Activated T-helper 17 cell treated with anti-CD3 and anti-CD28 coated beads, Interleukin-2, amount 50 U/mL, for 72 hours (primary cell): ENCODE measurements around the gene CNN2. TPM values are rescaled to one million over a fixed set of nuclear protein-coding genes. Genes with fewer than 3 reads are reported as not detected.

Experiments
- ATAC-seq: fragments of 150-1000 bp; cut with Tn5 transposase; replicated peaks from 2 replicates; pipeline ENCODE4 v1.10.0; 2021; ENCODE audit warnings: mild to moderate bottlenecking, moderate library complexity
- H3K27ac Mint-ChIP-seq: one replicate; pipeline ENCODE4 v1.8.0; 2022; ENCODE audit warnings: mixed read lengths
- H3K27me3 Mint-ChIP-seq: one replicate; pipeline ENCODE4 v1.8.0; 2022; ENCODE audit warnings: mixed read lengths
- H3K36me3 Mint-ChIP-seq: one replicate; pipeline ENCODE4 v1.8.0; 2022; ENCODE audit warnings: low read depth, mild to moderate bottlenecking, mixed read lengths
- H3K4me1 Mint-ChIP-seq: one replicate; pipeline ENCODE4 v1.8.0; 2022; ENCODE audit warnings: mixed read lengths
- H3K4me3 Mint-ChIP-seq: one replicate; pipeline ENCODE4 v1.8.0; 2022; ENCODE audit warnings: mild to moderate bottlenecking, mixed read lengths
- H3K9me3 Mint-ChIP-seq: one replicate; pipeline ENCODE4 v1.8.0; 2022; ENCODE audit warnings: mixed read lengths
- total RNA-seq, 2 donors: library from RNA; stranded (reverse); gene quantifications; one replicate each; pipeline ENCODE4 v1.2.3, GENCODE V29; 2022

Gene CNN2
- total RNA-seq, 2 donors from 2014 or later = 152 to 246 TPM

DNA sequence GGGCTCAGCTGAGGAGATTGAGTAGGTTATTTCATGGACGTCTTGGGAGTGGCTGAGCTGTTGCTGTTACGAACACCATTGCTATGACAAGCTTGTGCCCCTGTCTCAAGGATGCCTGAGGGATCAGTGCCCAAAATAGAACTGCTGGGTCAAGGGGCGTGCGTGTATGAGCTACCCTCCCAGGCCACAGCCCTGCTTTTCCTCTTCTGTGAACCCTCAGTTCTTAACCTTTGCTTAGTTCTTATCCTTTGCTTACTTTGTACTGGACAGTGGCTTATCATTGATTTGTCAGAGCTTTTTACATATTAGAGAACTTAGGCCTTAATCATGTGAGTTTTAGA, 49.6 kb downstream of the CNN2 start:
- Mint-ChIP-seq H3K4me1 (peaks cover 14% of the 10 kb centered on the region), H3K9me3 (no peaks in the 10 kb centered on the region), H3K27me3 (no peaks in the 10 kb centered on the region), H3K27ac (peak overlapping the region; percentile 75), H3K36me3 (peaks cover 91% of the 10 kb centered on the region), H3K4me3 (peak overlapping the region; percentile 79)
- ATAC-seq = no peak

DNA sequence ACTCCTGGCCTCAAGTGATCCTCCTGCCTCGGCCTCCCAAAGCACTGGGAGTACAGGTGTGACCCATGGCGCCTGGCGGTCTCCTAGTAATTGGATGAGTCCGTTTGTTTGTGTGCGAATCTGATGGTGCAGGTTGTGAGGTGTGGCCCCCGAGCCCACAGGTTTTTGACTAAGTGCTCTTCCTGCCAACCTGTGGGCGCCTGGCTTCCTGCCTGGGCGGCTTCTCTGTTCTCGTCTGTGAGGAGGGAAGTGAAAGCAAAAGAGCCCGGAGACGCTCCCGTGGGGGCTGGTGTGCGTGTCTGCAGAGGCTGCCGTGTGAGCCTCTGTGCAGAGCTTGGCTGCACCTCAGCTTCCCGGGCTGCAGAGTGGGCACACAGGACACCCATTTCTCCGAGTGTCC, 50.5 kb downstream of the CNN2 start:
- Mint-ChIP-seq H3K27ac (peak overlapping the region; percentile 89), H3K4me3 (peak overlapping the region; percentile 79), H3K27me3 (no peaks in the 10 kb centered on the region), H3K36me3 (peaks cover 95% of the 10 kb centered on the region), H3K4me1 (peaks cover 11% of the 10 kb centered on the region), H3K9me3 (no peaks in the 10 kb centered on the region)
- ATAC-seq = peak; percentile 88

DNA sequence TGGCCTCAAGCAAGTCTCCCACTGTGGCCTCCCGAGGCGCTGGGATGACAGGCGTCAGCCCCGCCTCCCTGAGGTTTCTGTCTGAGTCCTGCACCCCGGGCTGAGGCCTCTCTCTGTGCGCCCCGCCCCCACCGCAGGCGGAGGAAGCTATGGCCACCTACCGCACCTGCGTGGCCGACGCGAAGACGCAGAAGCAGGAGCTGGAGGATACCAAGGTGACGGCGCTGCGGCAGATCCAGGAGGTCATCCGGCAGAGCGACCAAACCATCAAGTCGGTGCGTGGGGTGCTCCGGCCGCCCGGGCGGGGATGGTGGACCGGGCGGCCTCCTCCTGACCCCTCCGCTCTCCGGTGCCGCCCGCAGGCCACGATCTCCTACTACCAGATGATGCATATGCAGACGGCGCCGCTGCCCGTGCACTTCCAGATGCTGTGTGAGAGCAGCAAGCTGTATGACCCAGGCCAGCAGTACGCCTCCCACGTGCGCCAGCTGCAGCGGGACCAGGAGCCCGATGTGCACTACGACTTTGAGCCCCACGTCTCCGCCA, 53.2 kb downstream of the CNN2 start:
- peaks cover 9% of the 10 kb centered on the region for H3K4me1 Mint-ChIP-seq
- H3K9me3 Mint-ChIP-seq = no peaks in the 10 kb centered on the region
- peak; percentile 19 for ATAC-seq
- no peaks in the 10 kb centered on the region for H3K27me3 Mint-ChIP-seq
- H3K27ac Mint-ChIP-seq = no peak overlapping the region
- H3K4me3 Mint-ChIP-seq = peak overlapping the region; percentile 32
- H3K36me3 Mint-ChIP-seq = peaks cover 96% of the 10 kb centered on the region

DNA sequence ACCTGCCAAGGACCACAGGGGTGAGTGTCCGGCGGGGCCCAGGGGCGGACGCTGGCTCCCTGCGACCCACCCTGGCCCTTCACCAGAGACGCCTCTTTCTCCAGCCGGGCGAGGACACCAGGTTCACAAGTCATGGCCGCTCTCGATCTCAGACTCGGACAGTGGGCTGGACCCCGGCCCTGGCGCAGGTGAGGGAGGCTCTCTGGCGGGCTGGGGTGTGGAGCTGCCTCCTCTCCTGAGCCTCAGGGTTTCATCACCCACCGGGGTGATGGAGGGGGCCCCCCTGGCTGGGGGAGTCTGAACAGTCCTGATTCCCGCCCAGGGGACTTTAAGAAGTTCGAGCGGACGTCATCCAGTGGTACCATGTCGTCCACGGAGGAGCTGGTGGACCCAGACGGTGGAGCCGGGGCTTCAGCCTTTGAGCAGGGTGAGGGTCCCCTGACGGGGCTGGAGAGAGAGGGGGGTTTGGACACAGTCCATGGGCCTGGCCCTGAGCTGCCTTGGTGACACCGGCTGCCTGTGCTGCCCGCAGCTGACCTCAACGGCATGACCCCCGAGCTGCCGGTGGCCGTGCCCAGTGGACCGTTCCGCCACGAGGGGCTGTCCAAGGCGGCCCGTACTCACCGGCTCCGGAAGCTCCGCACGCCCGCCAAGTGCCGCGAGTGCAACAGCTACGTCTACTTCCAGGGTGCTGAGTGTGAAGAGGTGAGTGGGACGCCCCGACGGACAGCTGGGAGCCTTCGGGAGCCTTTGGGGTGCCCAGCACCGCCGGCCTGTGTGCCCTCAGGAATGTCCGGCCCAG, 54.2 kb downstream of the CNN2 start:
- H3K9me3 Mint-ChIP-seq = no peaks in the 10 kb centered on the region
- H3K4me3 Mint-ChIP-seq = no peak overlapping the region
- ATAC-seq = no peak
- peaks cover 98% of the 10 kb centered on the region for H3K36me3 Mint-ChIP-seq
- no peaks in the 10 kb centered on the region for H3K27me3 Mint-ChIP-seq
- peaks cover 15% of the 10 kb centered on the region for H3K4me1 Mint-ChIP-seq
- H3K27ac Mint-ChIP-seq = no peak overlapping the region

DNA sequence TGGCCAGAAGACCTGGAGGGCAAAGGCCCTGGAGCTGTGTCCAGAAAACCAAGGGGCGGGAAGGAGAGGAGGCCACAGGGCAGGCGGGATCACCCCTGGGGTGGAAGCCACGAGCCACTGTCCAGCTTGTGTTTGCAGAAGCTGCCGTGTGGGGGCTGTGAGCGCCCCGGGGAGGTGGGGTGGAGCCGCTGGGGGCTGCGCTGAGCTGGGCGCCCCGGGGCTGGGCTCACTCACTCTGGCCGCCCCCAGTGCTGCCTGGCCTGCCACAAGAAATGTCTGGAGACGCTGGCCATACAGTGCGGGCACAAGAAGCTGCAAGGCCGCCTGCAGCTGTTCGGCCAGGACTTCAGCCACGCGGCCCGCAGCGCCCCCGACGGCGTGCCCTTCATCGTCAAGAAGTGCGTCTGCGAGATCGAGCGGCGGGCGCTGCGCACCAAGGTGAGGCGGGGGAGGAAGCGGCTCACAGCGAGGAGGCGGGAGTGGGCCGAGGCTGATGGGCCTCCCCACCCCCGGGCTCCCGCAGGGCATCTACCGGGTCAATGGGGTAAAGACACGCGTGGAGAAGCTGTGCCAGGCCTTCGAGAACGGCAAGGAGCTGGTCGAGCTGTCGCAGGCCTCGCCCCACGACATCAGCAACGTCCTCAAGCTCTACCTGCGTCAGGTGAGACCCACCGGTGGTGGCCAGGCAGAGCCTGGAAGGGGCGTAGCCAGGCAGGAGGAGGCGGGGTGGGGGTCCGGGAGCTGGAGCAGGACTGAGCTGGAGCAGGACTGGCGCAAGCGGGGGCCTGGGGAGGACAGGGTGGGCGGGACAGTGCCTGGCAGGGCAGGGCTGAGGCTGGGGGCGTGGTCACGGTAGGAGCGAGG, 55.1 kb downstream of the CNN2 start:
- Mint-ChIP-seq H3K27me3 (no peaks in the 10 kb centered on the region), H3K27ac (no peak overlapping the region), H3K36me3 (peaks cover 98% of the 10 kb centered on the region), H3K9me3 (no peaks in the 10 kb centered on the region), H3K4me3 (no peak overlapping the region), H3K4me1 (peaks cover 9% of the 10 kb centered on the region)
- no peak for ATAC-seq

DNA sequence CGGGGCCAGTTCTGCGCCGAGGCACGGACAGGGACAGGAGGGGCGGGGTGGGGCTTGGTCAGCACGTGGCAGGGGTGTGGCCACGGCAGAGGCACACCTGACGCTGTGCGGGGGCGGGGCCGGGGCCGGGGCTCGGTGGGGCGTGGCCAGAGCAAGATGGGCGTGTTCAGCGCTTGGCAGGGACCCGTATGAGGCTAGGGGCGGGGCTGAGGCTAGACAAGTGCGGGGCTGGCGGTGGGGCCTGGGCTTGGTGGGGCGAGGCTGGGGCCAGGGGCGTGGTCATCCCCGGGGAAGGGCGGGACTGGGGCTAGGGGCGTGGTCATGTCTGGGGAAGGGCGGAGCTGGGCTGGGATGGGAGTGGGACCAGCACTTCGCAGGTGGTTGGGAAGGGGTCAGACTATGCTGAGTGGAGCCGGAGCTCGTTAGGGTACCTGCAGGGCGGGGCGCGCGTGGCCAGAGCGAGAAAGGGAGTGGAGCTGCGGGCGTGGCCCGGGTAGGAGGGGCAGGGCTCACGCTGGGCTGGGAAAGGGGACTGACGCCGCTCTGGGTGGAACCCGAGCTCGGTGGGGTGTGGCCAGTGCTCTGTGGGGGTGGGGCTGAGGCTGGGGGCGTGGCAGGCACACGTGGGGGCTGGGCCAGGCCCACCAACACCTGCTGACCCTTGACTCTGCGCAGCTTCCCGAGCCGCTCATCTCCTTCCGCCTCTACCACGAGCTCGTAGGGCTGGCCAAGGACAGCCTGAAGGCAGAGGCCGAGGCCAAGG, 55.9 kb downstream of the CNN2 start:
- H3K4me1 Mint-ChIP-seq = peaks cover 9% of the 10 kb centered on the region
- no peak overlapping the region for H3K4me3 Mint-ChIP-seq
- H3K36me3 Mint-ChIP-seq = peaks cover 91% of the 10 kb centered on the region
- H3K27me3 Mint-ChIP-seq = no peaks in the 10 kb centered on the region
- no peaks in the 10 kb centered on the region for H3K9me3 Mint-ChIP-seq
- H3K27ac Mint-ChIP-seq = no peak overlapping the region
- ATAC-seq = peak; percentile 70

DNA sequence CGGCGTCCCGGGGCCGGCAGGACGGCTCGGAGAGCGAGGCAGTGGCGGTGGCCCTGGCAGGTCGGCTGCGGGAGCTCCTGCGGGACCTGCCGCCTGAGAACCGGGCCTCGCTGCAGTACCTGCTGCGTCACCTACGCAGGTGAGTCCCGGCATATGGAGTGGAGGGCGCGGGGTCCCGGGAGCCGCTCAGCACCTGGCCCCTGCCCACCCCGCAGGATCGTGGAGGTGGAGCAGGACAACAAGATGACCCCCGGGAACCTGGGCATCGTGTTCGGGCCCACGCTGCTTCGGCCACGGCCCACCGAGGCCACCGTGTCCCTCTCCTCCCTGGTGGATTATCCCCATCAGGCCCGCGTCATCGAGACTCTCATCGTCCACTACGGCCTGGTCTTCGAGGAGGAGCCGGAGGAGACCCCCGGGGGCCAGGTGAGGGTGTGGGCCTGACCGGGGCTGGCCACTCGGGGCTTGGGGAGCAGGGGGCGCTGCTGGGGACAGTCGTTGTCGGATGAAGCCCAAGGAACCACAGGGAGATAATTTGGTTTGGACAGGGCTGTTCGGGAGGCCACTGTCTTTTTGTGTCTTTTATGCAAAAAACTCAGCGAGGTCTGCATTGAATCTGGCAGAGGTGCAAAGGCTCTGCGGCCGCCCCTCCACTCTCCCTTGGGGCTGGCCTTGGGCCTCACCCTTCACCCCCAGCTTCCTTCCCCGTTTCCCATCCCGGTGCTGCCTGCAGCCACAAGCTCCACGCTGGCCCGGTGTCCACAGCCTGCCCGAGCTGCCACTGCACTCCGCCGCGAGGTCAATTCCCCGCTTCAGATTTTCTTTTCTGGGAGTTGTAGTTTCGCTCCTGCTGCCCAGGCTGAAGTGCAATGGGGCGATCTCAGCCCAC, 56.8 kb downstream of the CNN2 start:
- H3K36me3 Mint-ChIP-seq = peaks cover 91% of the 10 kb centered on the region
- H3K4me3 Mint-ChIP-seq = peak overlapping the region; percentile 11
- peak overlapping the region; percentile 54 for H3K27ac Mint-ChIP-seq
- no peaks in the 10 kb centered on the region for H3K9me3 Mint-ChIP-seq
- no peak for ATAC-seq
- peaks cover 17% of the 10 kb centered on the region for H3K4me1 Mint-ChIP-seq
- no peaks in the 10 kb centered on the region for H3K27me3 Mint-ChIP-seq

DNA sequence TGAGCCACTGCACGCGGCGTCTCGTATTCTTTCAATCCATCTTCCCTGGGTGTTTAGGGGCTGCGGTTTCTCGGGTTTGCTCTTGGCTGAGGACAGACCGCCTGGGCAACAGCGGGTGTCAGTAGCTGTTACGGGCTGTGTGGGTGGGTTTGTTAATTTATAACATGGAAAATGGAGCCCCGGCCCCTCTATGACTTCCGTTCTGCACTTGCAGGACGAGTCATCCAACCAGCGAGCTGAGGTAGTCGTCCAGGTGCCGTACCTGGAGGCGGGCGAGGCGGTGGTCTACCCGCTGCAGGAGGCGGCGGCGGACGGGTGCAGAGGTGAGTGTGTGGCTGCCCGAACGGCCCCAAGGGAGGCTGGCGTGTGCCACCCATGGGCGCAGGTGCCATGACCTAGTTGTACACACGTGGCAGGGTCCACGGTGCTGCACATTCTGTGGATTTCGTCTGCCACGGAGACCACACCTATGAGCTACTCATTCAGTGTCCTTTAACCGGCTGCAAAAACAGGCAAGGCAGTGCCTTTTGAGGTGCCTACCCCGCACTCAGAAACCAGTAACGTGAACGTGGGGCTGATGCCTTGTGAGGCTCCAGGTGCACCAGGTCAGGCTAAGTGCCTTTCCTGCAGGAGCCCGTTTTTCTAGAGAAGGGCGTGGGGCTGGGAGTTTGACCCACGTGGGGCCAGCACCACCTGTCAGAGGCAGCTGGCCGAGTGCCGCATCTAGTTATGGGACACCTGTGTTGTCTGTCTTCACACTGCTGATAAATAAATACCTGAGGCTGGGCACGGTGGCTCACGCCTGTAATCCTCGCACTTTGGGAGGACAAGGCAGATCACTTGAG, 57.8 kb downstream of the CNN2 start:
- Mint-ChIP-seq H3K36me3 (peaks cover 89% of the 10 kb centered on the region), H3K4me1 (peaks cover 22% of the 10 kb centered on the region), H3K27ac (peak overlapping the region; percentile 76), H3K9me3 (no peaks in the 10 kb centered on the region), H3K4me3 (peak overlapping the region; percentile 26), H3K27me3 (no peaks in the 10 kb centered on the region)
- ATAC-seq = no peak

DNA sequence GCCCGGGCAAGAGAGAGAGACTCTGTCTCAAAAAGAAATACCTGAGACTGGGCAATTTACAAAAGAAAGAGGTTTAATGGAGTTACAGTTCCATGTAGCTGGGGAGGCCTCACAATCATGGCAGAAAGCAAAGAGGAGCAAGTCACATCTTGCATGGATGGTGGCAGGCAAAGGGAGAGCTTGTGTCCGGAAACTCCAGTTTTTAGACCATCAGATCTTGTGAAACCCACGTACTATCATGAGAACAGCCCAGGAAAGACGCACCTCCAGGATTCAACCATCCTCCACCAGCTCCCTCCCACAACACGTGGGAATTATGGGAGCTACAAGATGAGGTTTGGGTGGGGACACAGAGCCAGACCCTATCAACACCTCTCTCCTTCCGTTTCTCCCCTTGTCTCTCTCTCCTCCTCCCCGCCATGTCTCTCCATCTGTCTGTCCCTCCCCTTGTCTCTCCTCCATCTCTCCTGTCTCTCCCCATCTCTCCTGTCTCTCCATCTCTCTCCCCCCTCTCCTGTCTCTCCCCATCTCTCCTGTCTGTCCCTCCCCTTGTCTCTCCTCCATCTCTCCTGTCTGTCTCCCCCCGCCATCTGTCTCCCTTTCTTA, 58.7 kb downstream of the CNN2 start:
- Mint-ChIP-seq H3K4me1 (peaks cover 22% of the 10 kb centered on the region), H3K36me3 (peaks cover 88% of the 10 kb centered on the region), H3K9me3 (no peaks in the 10 kb centered on the region), H3K27ac (peak overlapping the region; percentile 76), H3K4me3 (peak overlapping the region; percentile 26), H3K27me3 (no peaks in the 10 kb centered on the region)
- ATAC-seq = no peak

DNA sequence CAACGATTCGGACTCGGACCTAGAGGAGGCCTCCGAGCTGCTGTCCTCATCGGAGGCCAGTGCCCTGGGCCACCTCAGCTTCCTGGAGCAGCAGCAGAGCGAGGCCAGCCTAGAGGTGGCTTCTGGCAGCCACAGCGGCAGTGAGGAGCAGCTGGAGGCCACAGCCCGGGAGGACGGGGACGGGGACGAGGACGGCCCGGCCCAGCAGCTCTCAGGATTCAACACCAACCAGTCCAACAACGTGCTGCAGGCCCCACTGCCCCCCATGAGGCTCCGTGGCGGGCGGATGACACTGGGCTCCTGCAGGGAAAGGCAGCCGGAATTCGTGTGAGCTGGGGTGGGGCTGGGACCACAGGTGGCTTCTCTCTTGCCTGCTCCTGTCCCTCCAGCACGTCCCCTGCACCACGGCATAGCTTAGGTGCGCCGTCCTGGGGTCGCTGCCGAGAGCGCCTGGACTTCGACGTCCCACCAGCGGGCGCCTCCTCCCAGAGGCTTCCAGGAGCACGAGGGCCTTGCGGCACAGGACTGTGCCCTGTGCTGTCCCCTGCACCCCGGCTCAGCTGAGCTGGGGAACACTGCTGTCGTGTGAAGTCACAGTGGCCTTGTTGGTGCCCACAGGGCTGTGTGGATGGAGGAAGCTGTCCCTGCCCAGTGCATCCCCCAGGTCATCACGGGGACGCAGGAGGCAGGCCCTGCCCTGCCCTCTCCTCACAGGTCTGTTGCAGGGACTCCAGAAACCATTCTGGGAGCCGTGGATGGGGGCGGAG, 59.5 kb downstream of the CNN2 start:
- Mint-ChIP-seq H3K9me3 (no peaks in the 10 kb centered on the region), H3K4me3 (peak overlapping the region; percentile 26), H3K4me1 (peaks cover 22% of the 10 kb centered on the region), H3K36me3 (peaks cover 84% of the 10 kb centered on the region), H3K27ac (peak overlapping the region; percentile 76), H3K27me3 (no peaks in the 10 kb centered on the region)
- no peak for ATAC-seq

DNA sequence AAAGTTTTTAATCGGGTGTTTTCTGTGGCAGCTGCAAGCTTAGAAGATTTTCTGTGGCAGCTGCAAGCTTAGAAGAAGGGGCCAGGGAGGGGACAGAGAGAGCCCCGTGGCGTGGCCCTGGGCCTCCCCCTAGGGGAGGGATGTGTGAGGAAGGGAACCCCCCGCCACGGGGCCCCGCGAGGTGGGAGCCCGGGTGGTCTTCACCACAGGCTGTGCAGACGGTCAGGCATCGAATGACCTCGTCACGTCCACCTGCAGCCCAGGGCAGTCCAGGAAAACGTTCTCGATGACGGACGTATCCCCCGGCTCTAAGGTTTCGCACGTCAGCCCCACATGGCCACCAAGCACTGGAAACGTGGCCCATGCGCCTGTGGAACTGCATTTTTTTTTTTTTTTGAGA, 60.2 kb downstream of the CNN2 start:
- H3K36me3 Mint-ChIP-seq = peaks cover 82% of the 10 kb centered on the region
- no peak overlapping the region for H3K4me3 Mint-ChIP-seq
- no peak for ATAC-seq
- H3K9me3 Mint-ChIP-seq = no peaks in the 10 kb centered on the region
- H3K27ac Mint-ChIP-seq = peak overlapping the region; percentile 20
- peaks cover 22% of the 10 kb centered on the region for H3K4me1 Mint-ChIP-seq
- H3K27me3 Mint-ChIP-seq = no peaks in the 10 kb centered on the region

DNA sequence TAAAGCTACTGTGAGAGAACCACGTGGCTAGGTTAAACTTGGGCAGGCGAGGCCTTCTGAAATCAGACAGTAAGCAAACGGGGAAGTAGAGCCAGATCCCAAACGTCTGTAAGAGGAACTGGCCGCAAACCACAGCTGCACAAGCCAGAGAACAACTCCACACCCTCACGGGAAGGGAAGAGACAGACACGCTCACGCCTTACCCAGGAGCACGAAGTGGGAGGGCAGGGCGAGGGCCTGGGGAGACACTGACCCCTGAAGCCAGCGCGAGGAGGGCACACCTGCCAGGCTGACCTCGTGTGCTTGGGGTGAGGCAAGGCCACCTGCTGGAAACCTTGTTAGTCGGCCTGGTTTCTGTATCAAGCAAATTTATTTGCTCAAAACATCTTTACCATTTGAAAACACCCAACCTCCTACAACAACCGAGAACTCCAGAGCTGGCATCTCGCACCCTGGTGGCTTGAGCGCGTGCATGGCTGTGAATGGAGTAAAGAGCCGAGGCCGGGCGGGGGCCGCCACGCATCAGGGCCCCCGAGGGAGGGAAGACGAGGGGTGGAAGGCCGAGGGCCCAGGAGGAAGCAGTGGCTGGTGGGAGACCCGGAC, 61.5 kb downstream of the CNN2 start:
- Mint-ChIP-seq H3K36me3 (peaks cover 84% of the 10 kb centered on the region), H3K27ac (peak overlapping the region; percentile 92), H3K4me3 (peak overlapping the region; percentile 67), H3K4me1 (peaks cover 22% of the 10 kb centered on the region), H3K9me3 (no peaks in the 10 kb centered on the region), H3K27me3 (no peaks in the 10 kb centered on the region)
- ATAC-seq = peak; percentile 38
